HTERT RPE-1 (cell line): ENCODE measurements around the gene PLTP.

ENCODE experiments used
- in situ Hi-C: fragments of 300-500 bp; cut with MboI; formaldehyde crosslinking; loops from 4 replicates; pipeline ENCODE4 v1.14.3; 2020; ENCODE audit warnings: low sequenced_read_pairs

PLTP gene

DNA sequence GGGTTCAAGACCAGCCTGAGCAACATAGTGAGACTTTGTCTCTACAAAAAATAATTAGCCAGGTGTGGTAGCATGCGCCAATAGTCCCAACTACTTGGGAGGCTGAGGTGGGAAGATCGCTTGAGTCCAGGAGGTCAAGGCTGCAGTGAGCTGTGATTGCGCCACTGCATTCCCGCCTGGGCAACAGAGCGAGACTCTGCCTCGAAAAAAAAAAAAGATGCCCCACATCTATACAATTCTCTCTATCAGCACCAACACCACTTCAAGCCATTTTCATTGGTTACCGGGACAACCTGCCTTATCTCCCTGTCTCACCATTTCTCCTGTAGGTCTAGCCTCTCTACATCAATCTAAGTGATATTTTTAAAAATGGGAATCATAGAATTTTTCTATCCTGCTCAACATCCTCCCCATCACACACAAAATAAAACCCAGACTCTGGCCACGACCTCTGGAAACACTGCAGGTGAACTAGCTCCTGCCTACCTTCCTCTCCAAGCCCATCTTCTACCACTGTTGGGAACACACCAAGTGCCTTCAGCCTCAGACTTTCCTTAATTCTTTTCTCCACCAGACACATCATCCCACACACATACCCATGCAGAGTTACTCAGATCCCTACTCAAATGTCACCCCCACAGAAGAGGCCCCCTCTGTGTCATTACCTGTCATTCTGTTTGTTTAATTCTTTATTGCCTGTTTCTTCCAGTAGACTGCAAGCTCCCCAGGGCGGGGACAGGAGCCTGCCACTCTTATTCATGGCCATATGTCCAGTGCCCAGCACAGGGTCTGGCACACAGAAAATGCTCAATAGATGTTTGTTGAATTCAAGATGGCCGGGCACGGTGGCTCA, 9.6 kb upstream of the PLTP start:
- in situ Hi-C loops, result no loop called here

DNA sequence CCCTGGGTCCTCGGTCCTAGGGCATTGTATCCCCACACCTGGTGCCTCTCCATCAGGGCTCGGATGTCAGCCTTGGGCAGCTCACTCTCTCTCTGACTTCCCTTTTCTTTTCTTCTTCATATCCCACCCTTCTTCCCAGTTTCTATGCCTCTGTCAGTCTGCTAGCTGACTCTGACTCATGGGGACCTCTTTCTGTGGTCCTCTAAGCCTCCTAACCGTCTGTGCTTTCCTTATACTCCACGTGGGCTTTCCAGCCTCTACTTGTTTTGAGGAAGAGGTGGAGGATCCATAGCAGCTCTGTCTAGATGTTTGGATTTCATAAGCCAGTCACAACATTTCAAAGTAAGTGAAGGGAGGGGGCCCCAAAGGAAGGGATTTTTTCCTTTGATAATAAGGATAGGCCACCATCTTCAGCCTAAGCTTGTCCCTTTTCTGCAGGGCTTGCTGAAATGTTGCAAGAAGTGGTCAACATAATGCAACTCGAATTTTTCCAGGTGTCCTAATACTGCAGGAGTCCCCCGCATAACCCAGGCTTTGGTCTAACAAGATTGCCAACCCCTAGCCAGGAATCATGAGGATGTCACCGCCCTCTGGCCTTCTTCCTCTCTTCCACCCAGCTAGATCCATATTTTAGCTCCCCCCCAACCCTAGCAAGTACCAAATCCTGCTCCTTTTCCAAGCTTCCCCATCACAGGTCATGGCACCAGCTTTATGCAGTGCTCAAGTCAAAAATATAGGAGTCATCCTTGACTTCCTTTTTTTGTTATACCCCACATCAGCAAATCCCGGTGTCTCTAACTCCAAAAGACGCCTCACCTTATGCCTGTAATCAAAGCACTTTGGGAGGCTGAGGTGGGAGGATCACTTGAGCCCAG, 8.7 kb upstream of the PLTP start:
- in situ Hi-C loops, result no loop called here

DNA sequence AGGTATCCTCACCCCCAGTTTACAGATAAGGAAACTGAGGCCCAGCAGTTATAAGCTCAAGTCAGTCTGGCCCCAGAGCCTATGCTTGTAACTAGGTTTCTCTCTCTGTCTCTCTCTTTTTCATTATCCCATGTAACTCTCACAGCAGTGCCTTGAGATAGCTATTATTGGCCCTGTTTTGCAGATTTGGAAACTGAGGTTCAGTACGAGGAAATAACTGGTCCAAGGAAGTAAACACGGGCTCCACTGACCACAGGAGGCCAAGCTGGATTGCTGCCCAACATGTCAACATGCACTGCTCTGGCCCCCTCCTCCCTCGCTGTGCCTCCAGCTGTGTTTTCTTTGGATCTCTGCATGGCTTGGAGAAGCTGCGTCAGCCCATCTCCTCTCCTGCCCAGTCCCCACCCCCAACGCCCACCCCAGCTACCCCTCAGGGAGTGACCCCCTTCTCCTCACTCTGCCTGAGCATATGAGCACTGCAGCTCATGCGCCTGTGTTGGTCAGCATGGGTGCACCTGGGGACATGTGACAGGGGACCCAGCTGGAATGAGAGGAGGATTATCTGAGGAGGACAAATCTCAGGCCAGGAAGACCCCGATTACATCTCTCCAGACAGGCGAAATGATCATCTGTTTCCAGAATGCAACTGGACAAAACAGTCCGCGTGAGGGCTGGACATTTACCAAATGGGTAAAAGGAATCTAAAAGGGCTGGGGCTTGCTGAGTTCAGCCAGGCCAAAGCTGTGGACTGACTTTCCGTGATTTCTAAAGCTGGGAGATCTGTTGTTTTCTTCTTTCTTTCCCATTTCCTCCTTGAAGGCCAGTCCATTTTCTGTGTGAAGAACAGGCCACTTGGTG, 7.8 kb upstream of the PLTP start:
- in situ Hi-C loops, result no loop called here

DNA sequence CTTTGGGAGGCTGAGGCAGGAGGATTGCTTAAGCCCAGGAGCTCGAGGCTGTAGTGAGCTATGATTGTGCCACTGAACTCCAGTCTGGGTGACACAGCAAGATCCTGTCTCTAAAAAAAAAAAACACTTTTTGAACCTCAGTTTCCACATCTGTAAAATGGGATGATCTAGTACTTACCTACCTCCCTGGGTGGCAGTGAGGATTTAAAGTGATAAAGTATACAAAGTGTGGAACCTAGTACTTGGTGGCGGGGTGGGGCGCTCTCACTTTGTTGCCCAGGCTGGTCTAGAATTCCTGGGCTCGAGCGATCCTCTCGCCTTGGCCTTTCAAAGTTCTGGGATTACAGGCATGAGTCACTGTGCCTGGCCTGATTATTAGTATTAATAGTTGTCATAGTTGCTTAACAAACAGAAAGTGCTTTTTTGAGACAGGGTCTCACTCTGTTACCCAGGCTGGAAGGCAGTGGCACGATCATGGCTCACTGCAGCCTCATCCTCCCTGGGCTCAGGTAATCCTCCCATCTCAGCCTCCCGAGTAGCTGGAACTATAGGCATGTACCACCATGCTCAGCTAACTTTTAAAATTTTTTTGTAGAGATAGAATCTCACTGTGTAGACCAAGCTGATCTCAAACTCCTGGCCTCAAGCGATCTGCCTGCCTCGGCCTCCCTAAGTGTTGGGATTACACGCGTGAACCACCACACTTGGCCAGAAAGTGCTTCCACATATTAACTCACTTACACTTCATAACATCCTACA, 7.0 kb upstream of the PLTP start:
- in situ Hi-C loops, result no loop called here

DNA sequence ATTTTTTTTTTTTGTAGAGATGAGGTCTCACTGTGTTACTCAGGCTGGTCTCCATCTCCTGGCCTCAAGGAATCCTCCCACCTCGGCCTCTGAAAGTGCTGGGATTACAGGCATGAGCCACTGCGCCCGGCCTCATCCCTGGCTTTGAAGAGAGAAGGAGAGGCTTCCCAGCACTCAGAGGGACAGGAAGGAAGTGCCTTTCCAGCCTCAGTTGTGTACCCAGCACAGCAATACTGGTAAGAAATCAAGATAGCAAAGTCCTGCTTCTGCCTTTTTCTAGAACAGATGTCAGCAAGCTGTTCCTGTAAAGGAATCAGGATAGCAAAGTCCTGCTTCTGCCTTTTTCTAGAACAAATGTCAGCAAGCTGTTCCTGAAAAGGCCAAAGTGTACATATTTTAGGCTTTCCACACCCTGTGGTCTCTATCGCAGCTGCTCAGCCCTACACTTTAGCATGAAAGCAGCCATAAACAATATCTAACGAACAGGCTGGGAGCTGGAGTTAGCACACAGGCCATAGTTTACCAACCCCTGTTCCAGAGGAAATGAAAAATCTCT, 6.3 kb upstream of the PLTP start:
- in situ Hi-C loops, result no loop called here

DNA sequence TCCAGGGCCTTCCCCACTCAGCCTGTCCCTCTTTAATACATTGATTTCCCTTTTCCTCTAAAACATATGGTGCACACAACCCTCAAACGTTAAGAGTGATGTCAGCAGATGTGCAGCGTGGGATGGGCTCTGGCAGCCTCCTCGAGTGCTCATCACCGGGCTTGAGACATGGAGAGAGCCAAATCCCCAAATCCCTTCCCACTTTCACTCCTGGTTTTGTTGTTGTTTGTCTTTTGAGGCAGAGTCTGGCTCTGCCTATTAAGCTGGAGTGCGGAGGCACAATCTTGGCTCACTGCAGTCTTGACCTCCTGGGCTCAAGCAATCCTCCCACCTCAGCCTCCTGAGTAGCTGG, 5.8 kb upstream of the PLTP start:
- in situ Hi-C loops, result no loop called here

DNA sequence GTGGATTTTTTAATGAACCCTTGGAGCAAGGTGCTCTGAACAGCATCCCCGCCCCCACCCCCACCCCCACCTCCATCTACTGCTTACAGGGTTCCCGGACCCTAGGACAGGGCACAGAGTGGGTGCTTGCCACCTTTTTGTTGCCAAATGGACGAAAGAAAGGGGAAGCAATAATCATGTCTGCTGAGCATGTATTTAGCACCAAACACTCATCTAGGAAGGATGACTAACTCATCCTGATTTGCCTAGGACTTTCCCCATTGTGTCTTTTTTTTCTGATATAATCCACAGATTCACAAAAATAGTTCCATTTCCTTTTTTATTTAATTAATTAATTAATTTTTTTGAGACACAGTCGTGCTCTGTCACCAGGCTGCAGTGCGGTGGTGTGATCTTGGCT, 1.2 kb upstream of the PLTP start:
- in situ Hi-C loops, result no loop called here

DNA sequence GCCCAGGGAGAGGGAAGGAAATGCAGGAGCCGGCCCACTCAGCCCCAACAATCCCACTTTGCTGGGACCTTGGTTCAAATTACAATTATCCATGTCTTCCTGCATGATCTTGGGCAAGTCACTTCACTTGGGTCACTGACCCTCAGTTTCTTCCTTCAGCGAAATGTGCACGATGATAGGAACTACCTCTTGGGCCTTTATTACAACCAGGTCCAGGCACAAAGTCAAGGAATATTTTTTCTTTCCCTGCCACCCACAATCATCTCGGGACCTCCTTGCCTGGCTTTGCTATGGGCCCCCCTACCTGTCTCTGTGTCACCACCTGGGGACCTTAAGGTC, 358 bp upstream of the PLTP start:
- in situ Hi-C loops, result no loop called here

DNA sequence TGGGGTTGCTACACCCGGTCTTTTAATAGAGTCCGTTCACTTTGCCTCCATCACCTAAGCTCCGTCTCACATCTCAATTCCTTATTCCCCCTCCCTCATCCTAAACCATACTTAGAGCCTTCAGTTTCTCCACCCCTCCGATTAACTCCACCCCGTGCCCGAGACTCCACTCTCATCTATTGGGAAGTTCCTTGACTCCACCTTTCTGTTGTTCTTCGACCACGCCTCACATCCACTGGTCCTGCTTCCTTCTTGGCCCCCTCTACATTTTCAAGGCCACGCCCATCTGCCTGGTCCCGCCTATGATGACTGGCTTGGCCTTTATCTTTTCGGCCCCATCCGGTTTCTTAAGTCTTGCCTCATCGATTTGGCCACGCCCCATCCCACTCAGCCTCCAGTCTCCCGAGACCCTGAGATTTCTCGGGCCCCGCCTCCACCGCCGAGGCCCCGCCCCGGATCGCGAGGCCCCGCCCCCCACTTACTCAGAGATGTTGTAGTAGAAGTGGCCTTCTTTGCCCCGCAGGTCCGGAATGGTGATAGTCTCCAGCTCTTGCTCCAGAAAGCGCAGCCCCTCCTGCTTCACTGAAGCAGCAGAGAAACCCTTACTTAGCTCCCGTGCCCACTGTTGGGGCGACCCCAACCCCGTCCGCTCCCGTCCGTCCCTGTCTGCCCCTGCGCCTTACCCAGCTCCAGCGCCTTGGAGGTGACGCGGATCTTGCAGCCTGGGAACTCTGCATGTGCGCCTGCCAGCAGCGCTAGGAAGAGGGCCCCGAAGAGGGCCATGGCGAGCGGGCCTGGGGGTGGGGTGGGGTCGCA, 1.1 kb downstream of the PLTP start:
- in situ Hi-C loops, result no loop called here

DNA sequence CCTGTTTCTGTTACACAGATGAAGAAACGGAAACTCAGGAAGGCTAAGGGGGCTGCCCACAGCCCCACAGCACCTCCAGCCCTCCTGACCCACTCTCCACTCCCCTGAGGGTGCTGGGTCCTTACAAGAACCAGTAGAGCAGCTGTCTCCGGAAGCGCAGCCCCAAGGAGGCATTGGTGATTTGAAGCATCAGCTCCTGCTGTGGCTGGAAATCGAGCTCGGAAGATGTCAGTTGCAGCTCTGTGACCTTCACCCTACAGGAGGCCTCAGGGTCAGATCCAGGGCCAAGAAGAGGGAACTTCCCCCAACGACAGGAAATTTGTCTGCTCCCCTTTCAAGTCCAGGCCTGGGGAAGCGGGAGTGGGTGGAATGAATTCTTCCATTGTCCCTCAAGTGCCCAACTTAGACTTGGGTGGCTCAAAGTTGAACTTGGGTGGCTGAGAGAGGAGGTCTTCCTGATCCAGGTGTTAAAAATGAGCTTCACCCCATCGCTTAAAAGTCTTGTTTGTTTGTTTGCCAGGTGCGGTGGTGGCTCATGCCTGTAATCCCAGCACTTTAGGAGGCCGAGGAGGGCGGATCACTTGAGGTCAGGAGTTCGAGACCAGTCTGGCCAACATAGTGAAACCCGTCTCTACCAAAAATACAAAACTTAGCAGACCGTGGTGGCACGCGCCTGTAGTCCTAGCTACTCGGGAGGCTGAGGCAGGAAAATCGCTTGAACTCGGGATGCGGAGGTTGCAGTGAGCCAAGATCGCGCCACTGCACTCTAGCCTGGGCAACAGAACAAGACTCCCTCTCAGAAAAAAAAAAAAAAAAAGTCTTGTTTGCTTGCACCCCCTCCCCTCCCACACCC, 1.9 kb downstream of the PLTP start:
- in situ Hi-C loops, result no loop called here

DNA sequence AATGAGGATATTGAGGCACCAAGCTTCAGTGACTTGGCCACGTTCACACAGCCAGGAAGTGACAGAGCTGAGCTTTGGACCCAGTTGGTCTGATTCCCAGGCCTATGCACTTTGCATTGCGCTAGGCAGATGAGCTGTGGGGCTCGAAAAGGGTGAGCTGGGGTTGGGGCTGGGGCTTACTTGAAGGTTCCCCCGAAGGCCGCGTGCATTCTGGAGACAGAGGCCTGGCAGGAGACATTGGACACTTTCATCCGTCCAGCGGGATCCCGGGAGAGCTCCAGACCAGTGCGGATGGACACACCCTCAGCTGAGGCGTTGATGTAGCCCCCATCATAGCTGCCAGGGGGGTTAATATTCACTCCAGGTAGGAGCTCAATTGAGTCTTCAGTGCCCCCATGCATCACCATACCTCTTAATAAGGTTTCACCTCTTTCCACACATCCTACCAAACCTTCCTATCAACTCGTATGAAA, 2.6 kb downstream of the PLTP start:
- in situ Hi-C loops, result no loop called here

DNA sequence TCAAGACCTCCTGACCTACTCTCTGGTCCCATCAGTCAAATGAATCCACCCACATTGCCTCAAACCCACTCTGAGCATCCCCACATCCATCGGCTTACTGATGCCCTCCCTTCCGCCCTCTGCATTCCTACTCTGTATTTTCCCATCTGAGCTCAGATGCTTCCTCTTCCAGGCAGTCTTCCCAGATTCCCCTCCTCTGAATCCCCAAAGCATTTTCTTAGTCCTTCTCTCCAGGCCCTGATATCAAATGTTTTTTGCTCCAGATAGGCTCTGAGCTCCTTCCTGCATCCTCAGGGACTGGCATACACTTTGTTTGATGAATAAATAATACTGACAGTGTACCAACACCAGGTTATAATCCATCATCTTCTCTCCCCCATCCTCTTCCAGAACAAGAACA, 3.9 kb downstream of the PLTP start:
- in situ Hi-C loops, result no loop called here

DNA sequence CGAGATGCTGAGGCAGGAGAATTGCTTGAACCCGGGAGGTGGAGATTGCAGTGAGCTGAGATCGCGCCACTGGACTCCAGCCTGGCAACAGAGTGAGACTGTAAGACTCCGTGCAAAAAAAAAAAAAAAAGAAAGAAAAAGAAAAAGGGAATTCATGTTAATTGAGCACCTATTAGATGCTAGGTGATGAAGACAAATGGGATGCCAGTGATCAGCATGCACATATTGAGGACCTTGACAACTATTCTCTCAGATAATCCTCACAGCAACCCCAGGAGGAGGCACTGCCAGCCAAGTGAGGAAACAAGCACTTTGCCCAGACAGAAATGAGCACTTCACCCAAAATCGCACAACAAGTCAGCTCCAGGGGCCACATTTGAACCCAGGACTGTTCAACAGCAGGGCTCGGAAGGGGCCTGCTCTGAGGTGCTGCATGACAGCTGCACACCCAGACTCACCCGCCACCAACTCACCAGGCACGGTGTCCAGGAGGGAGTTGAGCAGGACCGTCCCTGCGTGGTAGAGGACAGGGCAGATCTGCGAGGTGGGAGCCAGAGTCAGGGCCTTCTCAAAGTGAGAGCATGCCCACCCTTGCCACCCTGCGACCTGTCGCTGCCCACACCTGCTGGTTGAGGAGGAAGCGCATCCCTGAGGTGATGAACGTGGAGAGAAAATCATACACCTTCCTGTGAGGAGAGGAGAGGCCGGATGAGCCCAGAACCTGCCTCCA, 4.6 kb downstream of the PLTP start:
- in situ Hi-C loops, result no loop called here

DNA sequence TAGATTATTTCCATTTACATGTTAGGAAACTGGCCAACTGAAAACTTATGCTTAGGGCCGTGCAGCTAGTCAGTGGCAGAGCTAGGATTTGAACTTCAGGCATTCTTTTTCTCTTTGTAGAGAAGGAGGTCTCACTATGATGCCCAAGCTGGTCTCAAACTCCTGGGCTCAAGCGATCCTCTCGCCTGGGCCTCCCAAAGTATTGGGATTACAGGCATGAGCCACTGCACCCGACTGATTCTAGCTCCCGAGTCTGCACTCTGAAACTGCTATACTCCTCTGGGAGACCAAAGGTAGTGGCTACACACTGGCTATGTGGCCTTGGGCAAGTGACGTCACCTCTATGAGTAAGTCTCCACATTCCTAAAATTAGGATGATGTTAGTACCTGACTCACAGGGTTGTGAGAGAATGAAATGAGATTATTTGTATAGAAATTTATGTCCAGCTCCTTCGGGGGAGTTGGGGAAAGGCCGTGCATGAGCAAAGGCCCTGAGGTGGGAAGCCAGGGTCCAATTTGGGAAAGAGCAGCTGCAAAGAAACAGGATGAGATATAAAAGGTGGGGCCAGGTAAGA, 6.4 kb downstream of the PLTP start:
- in situ Hi-C loops, result no loop called here

DNA sequence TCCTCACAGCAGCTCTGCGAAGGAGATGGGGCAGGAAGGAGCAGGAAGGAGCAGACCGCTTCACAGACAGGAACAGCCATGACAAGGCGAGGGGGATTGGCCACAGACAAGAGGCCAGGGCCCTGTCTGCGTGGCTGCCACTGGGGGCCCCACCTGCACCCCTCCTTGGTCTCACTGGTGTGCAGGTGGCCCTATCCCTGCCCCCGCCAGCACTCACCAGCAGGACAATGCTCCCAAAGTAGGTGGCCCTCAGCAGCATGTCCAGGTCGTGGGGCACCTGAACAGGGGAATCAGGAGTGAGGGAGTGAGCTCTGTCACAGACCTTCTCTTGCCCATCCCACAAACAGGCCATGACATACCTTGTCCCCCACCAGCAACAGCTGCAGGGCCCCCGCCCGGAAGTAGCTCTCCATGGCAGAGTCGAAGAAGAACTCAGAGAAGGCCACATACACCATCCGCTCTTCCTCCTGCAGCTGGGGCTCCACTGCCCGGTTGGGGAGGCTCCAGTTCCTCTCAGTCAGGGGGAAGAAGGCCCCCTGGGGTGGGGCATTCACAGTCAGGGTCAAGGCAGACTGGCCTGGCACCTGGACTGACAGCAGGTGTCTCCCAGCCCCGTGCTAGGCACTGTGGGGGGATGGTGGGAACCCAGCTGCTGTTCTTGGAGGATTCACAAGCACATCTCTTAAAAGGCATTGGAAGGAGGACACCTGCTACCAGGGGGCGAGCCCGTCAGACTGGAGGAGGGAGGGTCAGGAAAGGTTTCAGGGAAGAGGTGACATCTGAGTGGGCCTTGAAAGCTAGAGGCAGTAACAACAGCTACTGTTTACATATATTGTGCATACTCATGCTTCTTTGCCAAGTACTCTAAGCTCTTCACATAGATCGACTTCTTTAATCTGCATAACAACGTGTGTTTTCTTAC, 7.1 kb downstream of the PLTP start:
- in situ Hi-C loops, result no loop called here

DNA sequence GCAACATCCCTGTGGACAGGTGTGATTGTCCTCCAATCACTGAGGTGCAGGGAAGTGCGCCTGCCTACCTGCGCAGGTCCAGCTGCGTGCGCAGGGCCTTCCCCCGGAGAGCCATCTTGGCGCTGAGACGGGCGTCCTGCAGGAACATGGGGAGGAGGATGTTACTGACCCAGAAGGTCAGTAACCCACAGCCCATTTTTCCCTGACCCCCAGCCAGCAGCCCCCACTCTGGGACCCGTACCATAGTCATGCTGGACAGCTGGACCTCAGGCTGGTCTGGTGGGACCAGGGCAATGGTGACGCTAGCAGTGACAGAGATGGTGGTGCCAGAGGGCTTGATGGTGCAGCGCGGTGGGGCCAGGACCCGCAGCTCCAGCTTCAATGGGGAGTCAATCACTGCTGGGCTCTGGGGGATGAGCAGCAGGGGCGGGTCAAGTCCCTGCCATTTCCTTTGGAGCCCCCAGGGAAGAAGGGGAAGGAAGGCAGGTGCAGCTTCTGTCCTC, 9.7 kb downstream of the PLTP start:
- in situ Hi-C loops, result no loop called here
